Astrocyte of the hippocampus (primary cell): Measurements from ENCODE around the gene SMARCAL1.
"Not testable (repeated sequence)": the region's sequence is repeated elsewhere in the genome, so short reads cannot be mapped to it uniquely, and the experiment has no call there.

ENCODE experiments used
- DNase-seq: peaks from one replicate; pipeline ENCODE4 v3.0.0; 2011; ENCODE audit warnings: low read depth, low spot score

The SMARCAL1 gene

GRCh38 chr2:216501854-216502253 lies 89.6 kb downstream of the SMARCAL1 start:
- DNase-seq = no peak

- no peak for DNase-seq
Observed at GRCh38 chr2:216502381-216503158, 90.3 kb downstream of the SMARCAL1 start.

- no peak for DNase-seq
Observed at GRCh38 chr2:216503159-216503629, 90.9 kb downstream of the SMARCAL1 start.

- DNase-seq = no peak
Observed at GRCh38 chr2:216503697-216504375, 91.6 kb downstream of the SMARCAL1 start.

- DNase-seq = no peak
Observed at GRCh38 chr2:216504376-216504762, 92.1 kb downstream of the SMARCAL1 start.

- no peak for DNase-seq
Observed at GRCh38 chr2:216505133-216506106, 93.1 kb downstream of the SMARCAL1 start.

GRCh38 chr2:216507220-216508160 lies 95.2 kb downstream of the SMARCAL1 start:
- DNase-seq = no peak

- no peak for DNase-seq
Observed at GRCh38 chr2:216508229-216508628, 95.9 kb downstream of the SMARCAL1 start.

- DNase-seq = peak; percentile 62
Observed at GRCh38 chr2:216516730-216517350, 104.6 kb downstream of the SMARCAL1 start.

- DNase-seq = no peak
Observed at GRCh38 chr2:216517447-216518225, 105.4 kb downstream of the SMARCAL1 start.

- DNase-seq = not testable (repeated sequence)
Observed at GRCh38 chr2:216518566-216519119, 106.4 kb downstream of the SMARCAL1 start.

GRCh38 chr2:216519154-216519762 lies 107.0 kb downstream of the SMARCAL1 start:
- peak; percentile 91 for DNase-seq

- peak; percentile 52 for DNase-seq
Observed at GRCh38 chr2:216520112-216520511, 107.8 kb downstream of the SMARCAL1 start.

GRCh38 chr2:216522892-216523502 lies 110.7 kb downstream of the SMARCAL1 start:
- DNase-seq = no peak

GRCh38 chr2:216525972-216526371 lies 113.7 kb downstream of the SMARCAL1 start:
- DNase-seq = no peak

- no peak for DNase-seq
Observed at GRCh38 chr2:216526939-216527338, 114.7 kb downstream of the SMARCAL1 start.

- no peak for DNase-seq
Observed at GRCh38 chr2:216527600-216527999, 115.3 kb downstream of the SMARCAL1 start.

- DNase-seq = no peak
Observed at GRCh38 chr2:216532562-216532961, 120.3 kb downstream of the SMARCAL1 start.
